ENCODE measurements around the gene SKAP2.

The SKAP2 gene

DNA sequence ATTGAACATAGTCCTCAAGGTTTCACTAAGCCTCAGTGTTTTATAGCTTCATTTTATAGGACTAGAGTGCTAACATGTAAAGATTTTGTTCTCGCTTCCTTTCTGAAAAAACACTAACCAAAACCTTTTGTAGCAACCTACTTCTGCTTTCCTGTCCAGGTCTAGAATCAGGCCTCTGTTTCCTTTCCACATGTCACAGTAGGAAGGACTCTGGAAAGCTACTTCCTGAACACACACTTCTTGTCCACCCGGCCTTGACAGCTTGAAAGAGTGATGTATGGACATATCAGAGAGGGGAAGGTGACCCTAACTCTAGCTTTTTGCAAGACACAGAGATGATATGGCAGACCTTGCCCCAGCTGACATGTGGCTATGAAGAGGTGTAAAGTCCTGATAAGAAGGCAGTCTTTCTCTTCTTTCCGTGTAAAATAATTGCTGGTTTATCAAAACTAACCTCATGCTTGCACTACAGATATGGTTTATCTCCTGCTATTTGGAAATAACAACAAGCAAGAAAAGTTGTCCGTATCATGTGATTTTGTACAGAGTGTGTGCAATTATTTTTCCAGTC, 175.4 kb downstream of the SKAP2 start:
- Histone ChIP-seq H3K79me1 (ENCODE audit: low read length) (no peaks in the 10 kb centered on the region), H3K79me2 (ENCODE audit: control insufficient read depth, insufficient read depth, low read length) (no peaks in the 10 kb centered on the region), H3K4me2 (ENCODE audit: low read length) (no peak overlapping the region), H3K36me3 (ENCODE audit: control insufficient read depth, insufficient read depth, low read length) (no peaks in the 10 kb centered on the region), H2BK120ac (ENCODE audit: low read depth, low read length) (no peak overlapping the region), H3K9ac (ENCODE audit: low read length) (no peak overlapping the region), H4K5ac (ENCODE audit: low read length) (no peak overlapping the region), H3K4ac (ENCODE audit: low read depth, low read length) (no peak overlapping the region), H3K4me3 (ENCODE audit: low read length) (no peak overlapping the region), H3K4me1 (ENCODE audit: control insufficient read depth, low read depth, low read length) (peaks cover 2% of the 10 kb centered on the region), H3K18ac (ENCODE audit: low read length) (no peak overlapping the region), H2BK5ac (ENCODE audit: low read length) (no peak overlapping the region), H3K56ac (ENCODE audit: low read length) (no peak overlapping the region), H2BK15ac (replicated peaks; ENCODE audit: low read depth) (no peak overlapping the region), H3K27ac (ENCODE audit: low read depth, low read length) (no peak overlapping the region), H3K27me3 (ENCODE audit: insufficient read depth, low read length, poor library complexity) (no peaks in the 10 kb centered on the region), H4K8ac (ENCODE audit: low read depth, low read length) (no peak overlapping the region), H3K23ac (ENCODE audit: low read length) (no peak overlapping the region), H2AK5ac (ENCODE audit: low read length) (no peak overlapping the region)
- no peak for DNase-seq
- WGBS (ENCODE audit: extremely low coverage, insufficient coverage, low lambda C conversion rate), result no CpG with 5 or more reads among the region's 4 CpGs

DNA sequence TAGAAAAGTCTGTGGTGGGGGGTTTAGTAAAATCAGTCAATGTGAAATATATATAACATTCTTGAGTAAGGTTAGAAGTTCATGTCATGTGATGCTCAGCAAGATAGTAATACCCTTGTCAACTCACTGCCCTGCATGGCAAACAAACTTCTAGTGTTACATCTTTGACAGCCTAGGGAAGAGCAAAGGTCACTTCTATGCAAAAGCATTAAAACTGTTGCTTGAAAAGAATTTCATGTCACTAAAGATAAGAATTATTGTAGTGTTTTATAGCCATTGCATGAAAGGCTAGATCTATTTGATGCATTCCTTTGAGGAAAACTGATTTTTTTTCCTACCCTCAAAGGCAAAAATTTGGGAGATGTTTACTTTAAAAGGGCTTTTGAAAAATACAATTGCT, 176.0 kb downstream of the SKAP2 start:
- Histone ChIP-seq H2BK15ac (replicated peaks; ENCODE audit: low read depth) (no peak overlapping the region), H3K4me2 (ENCODE audit: low read length) (no peak overlapping the region), H2AK5ac (ENCODE audit: low read length) (no peak overlapping the region), H3K9ac (ENCODE audit: low read length) (no peak overlapping the region), H4K5ac (ENCODE audit: low read length) (no peak overlapping the region), H3K79me1 (ENCODE audit: low read length) (no peaks in the 10 kb centered on the region), H3K4me3 (ENCODE audit: low read length) (no peak overlapping the region), H3K79me2 (ENCODE audit: control insufficient read depth, insufficient read depth, low read length) (no peaks in the 10 kb centered on the region), H2BK5ac (ENCODE audit: low read length) (no peak overlapping the region), H3K4ac (ENCODE audit: low read depth, low read length) (no peak overlapping the region), H4K8ac (ENCODE audit: low read depth, low read length) (no peak overlapping the region), H3K27me3 (ENCODE audit: insufficient read depth, low read length, poor library complexity) (no peaks in the 10 kb centered on the region), H3K27ac (ENCODE audit: low read depth, low read length) (no peak overlapping the region), H3K36me3 (ENCODE audit: control insufficient read depth, insufficient read depth, low read length) (no peaks in the 10 kb centered on the region), H3K4me1 (ENCODE audit: control insufficient read depth, low read depth, low read length) (peaks cover 2% of the 10 kb centered on the region), H3K18ac (ENCODE audit: low read length) (no peak overlapping the region), H2BK120ac (ENCODE audit: low read depth, low read length) (no peak overlapping the region), H3K56ac (ENCODE audit: low read length) (no peak overlapping the region), H3K23ac (ENCODE audit: low read length) (no peak overlapping the region)
- DNase-seq, result no peak

DNA sequence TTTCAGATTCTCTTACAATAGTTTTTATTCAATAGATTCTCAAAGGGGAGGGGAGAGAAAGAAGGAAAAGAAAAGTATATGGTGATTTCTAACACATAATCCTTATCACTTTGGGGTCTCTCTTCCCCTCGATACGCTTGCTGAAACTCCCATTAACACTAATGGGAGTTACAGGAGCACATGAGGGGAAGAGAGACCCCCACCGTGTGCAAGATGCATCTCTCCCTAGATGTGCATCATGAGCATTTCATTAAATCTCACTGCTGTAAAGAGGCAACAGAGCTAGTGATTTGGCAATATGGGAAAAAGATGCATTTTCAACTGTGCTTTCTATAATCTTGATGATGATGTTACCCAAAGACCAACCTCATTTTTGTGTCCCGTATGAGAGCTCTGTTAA, 177.4 kb downstream of the SKAP2 start:
- Histone ChIP-seq H3K27ac (ENCODE audit: low read depth, low read length) (no peak overlapping the region), H3K23ac (ENCODE audit: low read length) (no peak overlapping the region), H3K18ac (ENCODE audit: low read length) (no peak overlapping the region), H3K4me2 (ENCODE audit: low read length) (no peak overlapping the region), H3K9ac (ENCODE audit: low read length) (no peak overlapping the region), H3K79me2 (ENCODE audit: control insufficient read depth, insufficient read depth, low read length) (no peaks in the 10 kb centered on the region), H3K4me1 (ENCODE audit: control insufficient read depth, low read depth, low read length) (peaks cover 2% of the 10 kb centered on the region), H2BK15ac (replicated peaks; ENCODE audit: low read depth) (no peak overlapping the region), H4K8ac (ENCODE audit: low read depth, low read length) (no peak overlapping the region), H3K27me3 (ENCODE audit: insufficient read depth, low read length, poor library complexity) (no peaks in the 10 kb centered on the region), H2AK5ac (ENCODE audit: low read length) (no peak overlapping the region), H3K36me3 (ENCODE audit: control insufficient read depth, insufficient read depth, low read length) (no peaks in the 10 kb centered on the region), H4K5ac (ENCODE audit: low read length) (no peak overlapping the region), H3K4ac (ENCODE audit: low read depth, low read length) (no peak overlapping the region), H2BK120ac (ENCODE audit: low read depth, low read length) (no peak overlapping the region), H3K4me3 (ENCODE audit: low read length) (no peak overlapping the region), H3K79me1 (ENCODE audit: low read length) (no peaks in the 10 kb centered on the region), H3K56ac (ENCODE audit: low read length) (no peak overlapping the region), H2BK5ac (ENCODE audit: low read length) (no peak overlapping the region)
- no peak for DNase-seq
- no CpG with 5 or more reads among the region's 4 CpGs for WGBS (ENCODE audit: extremely low coverage, insufficient coverage, low lambda C conversion rate)

DNA sequence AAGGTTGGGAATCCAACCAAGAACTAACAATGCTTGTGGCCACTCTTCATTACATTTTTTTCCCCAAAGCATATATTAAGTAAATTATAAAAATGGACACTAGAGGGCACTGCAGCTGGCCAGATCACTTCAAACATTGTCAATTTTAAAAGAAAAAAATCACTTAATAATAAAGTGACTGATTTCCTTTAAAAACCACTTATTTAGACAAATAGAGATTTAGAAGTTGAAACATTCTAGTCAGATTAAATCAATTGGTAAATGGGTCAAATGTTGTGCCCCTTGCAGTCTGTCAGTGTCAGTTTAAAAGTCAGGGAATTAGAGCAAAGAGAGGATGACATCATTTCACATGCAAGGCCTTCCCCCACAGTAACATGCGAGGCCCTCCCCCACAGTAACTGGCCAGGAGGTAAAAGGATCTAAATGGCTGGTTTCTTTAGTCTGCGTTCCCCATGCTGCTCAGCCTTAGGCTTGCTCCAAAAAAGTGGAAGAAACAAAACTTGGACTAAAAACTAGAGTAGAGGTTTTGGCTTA, 177.9 kb downstream of the SKAP2 start:
- Histone ChIP-seq H3K9ac (ENCODE audit: low read length) (no peak overlapping the region), H3K27me3 (ENCODE audit: insufficient read depth, low read length, poor library complexity) (no peaks in the 10 kb centered on the region), H2BK120ac (ENCODE audit: low read depth, low read length) (no peak overlapping the region), H2BK15ac (replicated peaks; ENCODE audit: low read depth) (no peak overlapping the region), H2BK5ac (ENCODE audit: low read length) (no peak overlapping the region), H2AK5ac (ENCODE audit: low read length) (no peak overlapping the region), H3K18ac (ENCODE audit: low read length) (no peak overlapping the region), H3K36me3 (ENCODE audit: control insufficient read depth, insufficient read depth, low read length) (no peaks in the 10 kb centered on the region), H3K56ac (ENCODE audit: low read length) (peak overlapping the region; percentile 28), H3K4me3 (ENCODE audit: low read length) (no peak overlapping the region), H4K5ac (ENCODE audit: low read length) (no peak overlapping the region), H3K23ac (ENCODE audit: low read length) (no peak overlapping the region), H3K79me1 (ENCODE audit: low read length) (no peaks in the 10 kb centered on the region), H3K79me2 (ENCODE audit: control insufficient read depth, insufficient read depth, low read length) (no peaks in the 10 kb centered on the region), H3K4me2 (ENCODE audit: low read length) (no peak overlapping the region), H3K27ac (ENCODE audit: low read depth, low read length) (no peak overlapping the region), H3K4ac (ENCODE audit: low read depth, low read length) (no peak overlapping the region), H4K8ac (ENCODE audit: low read depth, low read length) (no peak overlapping the region), H3K4me1 (ENCODE audit: control insufficient read depth, low read depth, low read length) (no peaks in the 10 kb centered on the region)
- no CpG with 5 or more reads among the region's 2 CpGs for WGBS (ENCODE audit: extremely low coverage, insufficient coverage, low lambda C conversion rate)
- DNase-seq, result peak; percentile 88

DNA sequence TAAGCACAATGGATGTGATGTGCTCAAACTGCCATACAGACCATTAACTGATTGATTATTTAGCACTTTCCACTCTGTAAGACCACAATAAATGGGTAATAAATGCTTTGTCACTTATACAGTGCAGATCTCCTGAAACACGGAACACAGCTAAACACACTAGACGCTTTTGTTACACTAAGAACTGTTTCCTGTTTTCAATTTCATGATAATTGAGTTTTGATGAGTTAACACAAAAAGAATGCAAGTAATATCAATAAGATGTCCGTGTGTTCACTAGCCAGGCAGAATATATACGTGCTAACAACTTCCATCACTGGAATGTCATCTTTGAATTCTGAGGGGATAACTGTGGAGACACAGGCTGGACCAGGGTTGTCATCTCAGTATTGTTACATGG, 178.8 kb downstream of the SKAP2 start:
- no peak overlapping the region for H3K23ac ChIP-seq (ENCODE audit: low read length)
- no peaks in the 10 kb centered on the region for H3K79me2 ChIP-seq (ENCODE audit: control insufficient read depth, insufficient read depth, low read length)
- WGBS (ENCODE audit: extremely low coverage, insufficient coverage, low lambda C conversion rate), result no CpG with 5 or more reads among the region's 4 CpGs
- H4K8ac ChIP-seq (ENCODE audit: low read depth, low read length), result no peak overlapping the region
- no peak overlapping the region for H3K9ac ChIP-seq (ENCODE audit: low read length)
- no peak overlapping the region for H2AK5ac ChIP-seq (ENCODE audit: low read length)
- H3K18ac ChIP-seq (ENCODE audit: low read length), result no peak overlapping the region
- H3K79me1 ChIP-seq (ENCODE audit: low read length), result no peaks in the 10 kb centered on the region
- H3K56ac ChIP-seq (ENCODE audit: low read length), result no peak overlapping the region
- no peak overlapping the region for H3K4me3 ChIP-seq (ENCODE audit: low read length)
- no peak overlapping the region for H4K5ac ChIP-seq (ENCODE audit: low read length)
- H3K27me3 ChIP-seq (ENCODE audit: insufficient read depth, low read length, poor library complexity), result no peaks in the 10 kb centered on the region
- DNase-seq, result no peak
- no peak overlapping the region for H3K4ac ChIP-seq (ENCODE audit: low read depth, low read length)
- H3K36me3 ChIP-seq (ENCODE audit: control insufficient read depth, insufficient read depth, low read length), result no peaks in the 10 kb centered on the region
- no peaks in the 10 kb centered on the region for H3K4me1 ChIP-seq (ENCODE audit: control insufficient read depth, low read depth, low read length)
- H2BK5ac ChIP-seq (ENCODE audit: low read length), result no peak overlapping the region
- no peak overlapping the region for H3K4me2 ChIP-seq (ENCODE audit: low read length)
- H2BK15ac ChIP-seq (replicated peaks; ENCODE audit: low read depth), result no peak overlapping the region
- no peak overlapping the region for H3K27ac ChIP-seq (ENCODE audit: low read depth, low read length)
- H2BK120ac ChIP-seq (ENCODE audit: low read depth, low read length), result no peak overlapping the region

DNA sequence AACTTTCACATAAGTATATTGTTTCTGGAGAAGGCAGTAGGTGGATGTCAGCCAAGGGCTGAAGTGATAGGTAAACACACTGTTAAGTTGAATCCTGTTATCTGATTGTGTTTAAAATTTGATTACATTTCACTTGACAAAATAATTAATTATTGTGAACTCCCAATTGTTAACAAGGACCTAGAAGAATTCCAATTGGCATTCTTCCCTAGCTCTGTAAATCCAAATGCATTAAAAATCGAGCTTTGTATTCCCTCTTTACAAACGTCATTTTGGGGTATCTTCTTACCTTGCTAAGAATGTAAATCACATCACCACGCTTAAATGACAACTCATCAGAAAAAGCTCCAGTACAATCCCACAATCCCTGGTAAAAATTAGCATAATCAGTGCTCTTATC, 179.9 kb downstream of the SKAP2 start:
- H2AK5ac ChIP-seq (ENCODE audit: low read length), result no peak overlapping the region
- H3K23ac ChIP-seq (ENCODE audit: low read length), result no peak overlapping the region
- H2BK120ac ChIP-seq (ENCODE audit: low read depth, low read length), result no peak overlapping the region
- no CpG with 5 or more reads among the region's 3 CpGs for WGBS (ENCODE audit: extremely low coverage, insufficient coverage, low lambda C conversion rate)
- H3K36me3 ChIP-seq (ENCODE audit: control insufficient read depth, insufficient read depth, low read length), result no peaks in the 10 kb centered on the region
- no peak overlapping the region for H3K9ac ChIP-seq (ENCODE audit: low read length)
- DNase-seq, result no peak
- no peak overlapping the region for H4K5ac ChIP-seq (ENCODE audit: low read length)
- H3K27ac ChIP-seq (ENCODE audit: low read depth, low read length), result no peak overlapping the region
- H2BK15ac ChIP-seq (replicated peaks; ENCODE audit: low read depth), result no peak overlapping the region
- H3K56ac ChIP-seq (ENCODE audit: low read length), result no peak overlapping the region
- no peaks in the 10 kb centered on the region for H3K79me2 ChIP-seq (ENCODE audit: control insufficient read depth, insufficient read depth, low read length)
- no peaks in the 10 kb centered on the region for H3K27me3 ChIP-seq (ENCODE audit: insufficient read depth, low read length, poor library complexity)
- no peak overlapping the region for H3K18ac ChIP-seq (ENCODE audit: low read length)
- H3K4me3 ChIP-seq (ENCODE audit: low read length), result no peak overlapping the region
- H4K8ac ChIP-seq (ENCODE audit: low read depth, low read length), result no peak overlapping the region
- H3K4me1 ChIP-seq (ENCODE audit: control insufficient read depth, low read depth, low read length), result no peaks in the 10 kb centered on the region
- H3K79me1 ChIP-seq (ENCODE audit: low read length), result no peaks in the 10 kb centered on the region
- no peak overlapping the region for H3K4ac ChIP-seq (ENCODE audit: low read depth, low read length)
- no peak overlapping the region for H3K4me2 ChIP-seq (ENCODE audit: low read length)
- no peak overlapping the region for H2BK5ac ChIP-seq (ENCODE audit: low read length)

All from mesendoderm (in vitro differentiated cells).